CD4-positive, alpha-beta T cell treated with Interleukin-4 for 1 hour (primary cell): ENCODE data around the gene PFDN2.
A peak's percentile ranks its signal among the peaks of the same experiment; 100 is the strongest.

Experiments
- DNase-seq, 2 donors: peaks; one replicate each; pipeline ENCODE4 v3.0.0-alpha.2; 2020 to 2022

Gene PFDN2, protein sequence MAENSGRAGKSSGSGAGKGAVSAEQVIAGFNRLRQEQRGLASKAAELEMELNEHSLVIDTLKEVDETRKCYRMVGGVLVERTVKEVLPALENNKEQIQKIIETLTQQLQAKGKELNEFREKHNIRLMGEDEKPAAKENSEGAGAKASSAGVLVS

GRCh38 chr1:161117759-161118581, at the start of gene PFDN2, which contains the start of gene NIT1:
TSS of gene PFDN2 (minus strand) at chr1:161118037. CDS start at chr1:161118026, 11 bp downstream.
TSS of gene NIT1 (plus strand) at chr1:161118105. CDS start at chr1:161118177, 72 bp downstream.
- DNase-seq = peak; percentile 84 to 85

GRCh38 chr1:161166669-161167548, 49.1 kb upstream of the PFDN2 start:
- DNase-seq = no peak

- peak; percentile 95 to 97 for DNase-seq
Observed at GRCh38 chr1:161165742-161166668, 48.2 kb upstream of the PFDN2 start, which contains the start of gene PPOX. TSS of gene PPOX (plus strand) at chr1:161166426. CDS start at chr1:161166848, 422 bp downstream.

DNA sequence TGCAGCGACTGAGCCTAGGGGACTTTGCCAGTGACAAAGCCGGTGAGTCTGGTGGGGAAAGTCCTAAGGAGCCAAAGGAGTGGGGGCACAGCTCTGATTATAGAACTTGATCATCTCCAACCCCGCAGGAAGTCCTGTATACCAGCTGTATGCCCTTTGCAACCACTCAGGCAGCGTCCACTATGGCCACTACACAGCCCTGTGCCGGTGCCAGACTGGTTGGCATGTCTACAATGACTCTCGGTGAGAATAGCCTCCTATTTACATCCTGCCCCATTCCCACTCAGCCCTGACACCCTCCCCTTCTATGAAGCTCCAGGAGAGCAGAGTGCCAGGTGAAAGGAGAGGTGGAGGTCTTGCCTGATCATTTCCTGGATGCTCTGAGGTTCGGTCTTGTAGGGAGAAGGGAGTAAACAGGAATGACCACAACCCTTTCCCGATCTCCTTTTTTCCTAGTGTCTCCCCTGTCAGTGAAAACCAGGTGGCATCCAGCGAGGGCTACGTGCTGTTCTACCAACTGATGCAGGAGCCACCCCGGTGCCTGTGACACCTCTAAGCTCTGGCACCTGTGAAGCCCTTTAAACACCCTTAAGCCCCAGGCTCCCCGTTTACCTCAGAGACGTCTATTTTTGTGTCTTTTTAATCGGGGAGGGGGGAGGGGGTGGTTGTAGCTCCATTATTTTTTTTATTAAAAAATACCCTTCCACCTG, 47.2 kb upstream of the PFDN2 start:
- DNase-seq = no peak

DNA sequence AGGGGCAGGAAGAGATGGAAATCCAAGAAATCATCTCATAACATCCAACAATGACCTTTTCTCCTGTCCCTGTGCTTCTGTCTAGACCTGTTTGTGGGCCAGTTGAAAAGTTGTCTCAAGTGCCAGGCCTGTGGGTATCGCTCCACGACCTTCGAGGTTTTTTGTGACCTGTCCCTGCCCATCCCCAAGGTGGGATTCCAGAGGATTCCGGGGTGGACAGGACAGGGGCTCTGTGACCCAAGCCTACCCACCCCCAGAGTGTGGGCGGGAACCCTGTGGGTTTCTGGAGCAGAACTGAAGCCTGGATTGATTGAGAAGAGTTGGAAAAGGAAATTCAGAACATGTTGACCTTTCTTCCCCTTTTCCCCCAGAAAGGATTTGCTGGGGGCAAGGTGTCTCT, 46.0 kb upstream of the PFDN2 start:
- DNase-seq = no peak

DNA sequence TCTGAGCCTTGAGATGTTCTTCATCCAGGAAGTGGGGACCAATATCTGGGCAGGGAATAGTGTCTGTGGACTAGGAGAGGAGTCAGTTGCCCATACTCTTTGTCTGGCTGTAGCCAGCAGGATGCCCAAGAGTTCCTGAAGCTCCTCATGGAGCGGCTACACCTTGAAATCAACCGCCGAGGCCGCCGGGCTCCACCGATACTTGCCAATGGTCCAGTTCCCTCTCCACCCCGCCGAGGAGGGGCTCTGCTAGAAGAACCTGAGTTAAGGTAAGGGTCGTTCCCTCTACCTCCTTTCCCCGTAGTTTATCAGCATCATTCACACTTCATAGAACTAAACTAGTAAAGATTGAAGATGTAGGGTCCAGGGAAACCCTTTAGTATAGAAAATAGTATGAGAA, 45.0 kb upstream of the PFDN2 start:
- DNase-seq = no peak

DNA sequence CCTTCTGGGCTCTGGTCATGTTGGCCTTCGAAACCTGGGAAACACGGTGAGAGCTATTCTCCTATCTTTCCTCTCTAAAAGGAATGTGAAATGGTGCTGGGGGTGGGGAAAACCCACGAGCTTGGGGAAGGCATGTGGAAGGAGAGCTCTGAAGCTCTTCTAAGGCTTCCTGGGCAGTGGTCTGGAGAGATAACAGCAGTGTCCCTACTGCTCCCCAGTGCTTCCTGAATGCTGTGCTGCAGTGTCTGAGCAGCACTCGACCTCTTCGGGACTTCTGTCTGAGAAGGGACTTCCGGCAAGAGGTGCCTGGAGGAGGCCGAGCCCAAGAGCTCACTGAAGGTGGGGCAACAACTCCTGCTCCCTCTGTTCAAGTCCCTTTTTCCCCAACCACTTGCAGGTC, 44.2 kb upstream of the PFDN2 start:
- no peak for DNase-seq

DNA sequence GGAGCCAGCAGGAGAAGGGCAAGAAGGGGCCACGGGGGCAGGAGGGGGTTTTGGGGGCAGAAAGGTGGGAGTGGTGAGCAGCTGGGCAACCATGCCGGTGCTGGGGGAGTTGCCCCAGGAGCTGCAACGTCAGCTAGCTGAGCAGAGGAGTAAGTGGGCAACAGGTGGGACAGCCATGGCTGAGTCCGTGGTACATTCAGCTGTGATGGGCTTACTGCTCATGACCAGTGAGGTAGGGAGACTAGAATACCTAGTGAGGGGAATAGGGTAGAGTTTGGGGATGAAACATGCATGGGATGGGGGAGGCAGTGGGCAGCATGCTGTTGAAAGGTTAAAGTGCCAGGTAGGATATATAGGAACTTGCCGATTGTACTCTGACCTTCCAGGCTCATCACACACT, 43.8 kb upstream of the PFDN2 start:
- no peak for DNase-seq

DNA sequence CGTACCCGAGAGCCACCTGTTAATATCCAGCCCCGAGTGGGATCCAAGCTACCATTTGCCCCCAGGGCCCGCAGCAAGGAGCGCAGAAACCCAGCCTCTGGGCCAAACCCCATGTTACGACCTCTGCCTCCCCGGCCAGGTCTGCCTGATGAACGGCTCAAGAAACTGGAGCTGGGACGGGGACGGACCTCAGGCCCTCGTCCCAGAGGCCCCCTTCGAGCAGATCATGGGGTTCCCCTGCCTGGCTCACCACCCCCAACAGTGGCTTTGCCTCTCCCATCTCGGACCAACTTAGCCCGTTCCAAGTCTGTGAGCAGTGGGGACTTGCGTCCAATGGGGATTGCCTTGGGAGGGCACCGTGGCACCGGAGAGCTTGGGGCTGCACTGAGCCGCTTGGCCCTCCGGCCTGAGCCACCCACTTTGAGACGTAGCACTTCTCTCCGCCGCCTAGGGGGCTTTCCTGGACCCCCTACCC, 42.9 kb upstream of the PFDN2 start:
- DNase-seq = no peak

DNA sequence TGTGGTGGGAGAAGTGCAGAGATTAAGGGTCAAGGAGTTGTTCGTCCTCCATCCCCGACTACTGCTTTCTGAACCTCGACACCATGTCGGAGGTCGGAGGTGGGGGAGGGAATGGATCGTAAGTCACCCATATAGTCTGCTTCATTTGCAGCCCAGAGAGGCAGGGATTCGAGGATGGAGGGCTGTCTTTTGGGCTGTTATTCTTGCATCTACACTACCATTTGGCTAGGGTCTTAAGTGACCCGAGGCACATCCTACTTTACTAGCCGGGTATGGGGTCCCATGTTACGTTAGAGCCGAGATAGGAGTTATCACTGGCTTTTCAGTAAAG, 42.0 kb upstream of the PFDN2 start:
- DNase-seq = no peak

DNA sequence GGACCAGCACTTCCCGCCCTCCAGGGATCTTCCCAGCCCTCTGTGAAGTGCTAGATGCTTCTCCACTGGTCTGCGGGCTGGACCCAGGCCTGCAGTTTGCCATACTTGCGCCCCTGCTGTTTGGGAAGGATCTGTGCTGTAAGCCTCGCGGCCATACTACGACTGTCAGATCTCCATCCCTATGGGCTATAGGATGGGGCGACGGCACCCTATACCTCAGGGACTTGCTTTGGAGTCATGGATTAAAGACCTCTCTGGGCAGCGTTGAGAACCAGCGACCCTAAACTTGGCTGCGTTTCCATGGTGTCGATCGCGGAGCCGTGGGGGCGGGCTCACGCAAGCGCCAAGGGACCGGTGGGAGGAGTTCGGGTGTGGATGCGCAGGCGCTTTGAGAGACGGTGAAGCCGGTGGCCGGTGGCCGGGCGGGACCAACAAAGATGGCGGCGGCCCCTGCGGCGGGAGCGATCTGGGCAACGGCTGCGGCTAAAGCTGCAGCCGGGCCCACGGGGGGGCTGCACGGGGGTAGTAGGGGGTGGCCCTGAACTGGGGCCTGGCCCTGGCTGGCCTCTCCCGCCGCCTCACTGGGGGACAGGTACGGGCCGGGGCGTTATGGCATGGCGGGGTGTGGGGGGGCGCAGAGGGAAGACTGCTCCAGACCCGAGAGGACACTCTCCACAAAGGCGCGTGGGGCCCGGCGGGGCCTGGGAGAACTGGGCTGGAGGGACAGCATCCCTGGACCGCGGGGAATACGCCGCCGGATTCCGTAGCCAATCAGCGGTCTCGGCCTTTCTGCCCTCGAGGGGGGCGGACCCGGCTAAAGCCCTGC, 41.5 kb upstream of the PFDN2 start, which contains the start of gene USP21:
USP21 (plus strand) TSS at position 414 of the 826 bp plus-strand sequence. CDS start 1,141 bp downstream, outside the sequence.
- DNase-seq = peak; percentile 92 to 95

GRCh38 chr1:161158316-161159010, 40.6 kb upstream of the PFDN2 start:
- DNase-seq = no peak

DNA sequence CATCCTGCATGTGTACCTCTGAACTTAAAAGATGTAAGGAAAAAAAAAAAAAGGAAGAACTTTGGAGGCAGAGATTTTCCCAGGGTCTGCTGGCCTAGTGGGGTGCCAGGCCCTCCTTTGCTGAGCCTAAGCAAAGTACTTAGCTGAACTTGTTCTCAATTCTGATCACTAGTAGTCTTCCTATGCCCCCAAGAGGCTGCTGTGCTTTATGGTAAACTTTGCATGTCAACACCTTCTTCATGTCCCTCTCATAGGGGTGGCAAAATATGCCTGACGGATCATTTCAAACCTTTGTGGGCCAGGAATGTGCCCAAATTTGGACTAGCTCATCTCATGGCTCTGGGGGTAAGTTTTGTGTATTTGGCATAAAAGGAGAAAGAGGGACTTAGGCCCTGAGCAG, 40.0 kb upstream of the PFDN2 start:
- DNase-seq = no peak

DNA sequence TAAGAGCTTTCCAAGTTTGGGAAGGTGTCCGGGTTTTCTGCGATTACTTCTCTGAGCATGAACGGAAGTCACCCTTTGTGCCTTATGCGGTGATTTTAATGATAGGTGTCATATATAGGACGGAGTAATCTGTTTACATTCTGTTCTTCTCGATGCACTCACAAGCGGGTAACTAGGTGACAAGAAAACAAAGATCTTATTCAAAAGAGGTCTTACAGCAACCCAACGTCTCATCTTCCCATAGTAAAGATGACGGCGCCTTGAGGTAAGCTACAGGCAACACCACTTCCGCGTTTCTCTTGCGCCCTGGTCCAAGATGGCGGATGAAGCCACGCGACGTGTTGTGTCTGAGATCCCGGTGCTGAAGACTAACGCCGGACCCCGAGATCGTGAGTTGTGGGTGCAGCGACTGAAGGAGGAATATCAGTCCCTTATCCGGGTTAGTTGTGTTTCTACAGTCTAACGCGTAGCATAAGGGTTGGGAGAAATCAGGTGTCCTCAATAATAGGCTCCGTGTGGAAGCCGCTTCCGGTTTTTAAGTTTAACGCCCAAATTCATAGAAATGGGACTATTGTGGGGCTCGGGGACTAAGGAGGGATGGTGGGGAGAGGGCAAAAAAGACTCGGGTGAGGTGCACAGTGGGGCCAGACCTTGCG, 36.0 kb upstream of the PFDN2 start, which contains the start of gene UFC1:
UFC1 (plus strand) TSS at position 297 of the 656 bp plus-strand sequence; CDS start at position 317, 20 bp downstream.
- DNase-seq = peak; percentile 90 to 93

DNA sequence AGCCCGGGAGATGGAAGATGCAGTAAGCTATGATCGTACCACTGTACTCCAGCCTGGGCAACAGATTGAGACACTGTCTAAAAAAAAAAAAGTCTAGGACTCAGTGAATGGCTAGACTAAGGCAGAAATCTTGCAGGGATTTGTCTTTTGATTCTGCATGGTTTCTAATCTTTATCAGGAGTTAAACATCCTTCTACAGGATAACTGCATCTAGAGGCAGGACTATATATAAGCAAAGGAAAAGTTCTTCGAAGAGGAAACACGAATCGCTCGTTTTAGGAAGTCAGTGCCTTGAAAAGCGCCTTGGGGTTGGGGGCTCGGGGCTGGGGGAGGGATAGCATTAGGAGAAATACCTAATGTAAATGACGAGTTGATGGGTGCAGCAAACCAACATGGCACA, 35.3 kb upstream of the PFDN2 start:
- no peak for DNase-seq

- no peak for DNase-seq
Observed at GRCh38 chr1:161145832-161146231, 28.0 kb upstream of the PFDN2 start.

- DNase-seq = no peak
Observed at GRCh38 chr1:161140755-161141400, 23.0 kb upstream of the PFDN2 start.

DNA sequence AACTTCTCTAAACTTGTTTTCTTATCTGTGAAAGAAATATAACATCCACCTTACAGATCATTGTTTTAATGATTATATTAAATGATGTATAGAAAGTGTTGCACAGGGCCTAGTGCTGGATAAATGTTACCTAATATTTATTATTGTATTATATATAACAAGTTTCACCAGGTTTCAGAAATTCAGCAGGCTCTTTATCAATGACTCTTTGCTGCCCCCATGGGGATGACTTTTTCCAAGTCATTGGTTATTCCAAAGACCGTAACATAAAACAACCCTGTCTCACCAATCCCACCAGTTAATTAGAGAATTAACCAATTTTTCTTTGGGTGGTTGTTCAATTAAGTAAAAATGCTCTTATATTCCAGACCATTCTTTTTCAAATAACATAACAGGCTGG, 21.9 kb upstream of the PFDN2 start:
- DNase-seq = peak; percentile 50 to 71
